Astrocyte of the spinal cord (primary cell): Measurements from ENCODE around the gene PSMD13.
A peak's percentile ranks its signal among the peaks of the same experiment; 100 is the strongest.

Experiments used
- DNase-seq: peaks from one replicate; pipeline ENCODE4 v3.0.0; 2011; ENCODE audit warnings: low read depth, low spot score
- H3K4me3 ChIP-seq: 2 replicates; pipeline ENCODE4 v1.5.1; 2011; ENCODE audit warnings: low read depth, mild to moderate bottlenecking, low read length, moderate library complexity
- in situ Hi-C: cut with HindIII; loops from 2 replicates; pipeline ENCODE4 v1.10.0; 2017; ENCODE audit warnings: low sequenced_read_pairs
- TF ChIP-seq, protein P1 (sequence below): IDR thresholded peaks from 2 replicates; pipeline ENCODE4 v1.5.1; 2012; ENCODE audit warnings: low read depth, mild to moderate bottlenecking, low read length, inconsistent platforms

Gene PSMD13

DNA sequence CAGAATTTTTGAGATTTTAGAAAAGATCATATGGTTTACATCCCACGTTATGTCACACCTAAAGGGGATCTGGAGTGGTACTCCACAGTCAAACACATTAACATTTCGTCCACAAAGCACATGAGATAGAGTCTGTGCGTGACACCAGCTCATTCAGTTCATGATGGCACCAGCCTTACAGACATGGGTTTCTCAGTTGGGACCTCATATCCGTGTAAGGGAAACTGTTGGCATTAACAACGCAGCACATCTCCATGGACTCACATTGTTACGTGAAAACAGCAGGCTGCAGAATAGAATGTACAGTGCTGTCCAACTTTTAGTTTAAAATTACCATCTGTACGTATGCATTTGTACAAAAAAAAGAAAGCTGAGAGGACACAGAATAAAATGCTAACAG is 15.2 kb upstream of the PSMD13 start:
- DNase-seq: no peak

DNA sequence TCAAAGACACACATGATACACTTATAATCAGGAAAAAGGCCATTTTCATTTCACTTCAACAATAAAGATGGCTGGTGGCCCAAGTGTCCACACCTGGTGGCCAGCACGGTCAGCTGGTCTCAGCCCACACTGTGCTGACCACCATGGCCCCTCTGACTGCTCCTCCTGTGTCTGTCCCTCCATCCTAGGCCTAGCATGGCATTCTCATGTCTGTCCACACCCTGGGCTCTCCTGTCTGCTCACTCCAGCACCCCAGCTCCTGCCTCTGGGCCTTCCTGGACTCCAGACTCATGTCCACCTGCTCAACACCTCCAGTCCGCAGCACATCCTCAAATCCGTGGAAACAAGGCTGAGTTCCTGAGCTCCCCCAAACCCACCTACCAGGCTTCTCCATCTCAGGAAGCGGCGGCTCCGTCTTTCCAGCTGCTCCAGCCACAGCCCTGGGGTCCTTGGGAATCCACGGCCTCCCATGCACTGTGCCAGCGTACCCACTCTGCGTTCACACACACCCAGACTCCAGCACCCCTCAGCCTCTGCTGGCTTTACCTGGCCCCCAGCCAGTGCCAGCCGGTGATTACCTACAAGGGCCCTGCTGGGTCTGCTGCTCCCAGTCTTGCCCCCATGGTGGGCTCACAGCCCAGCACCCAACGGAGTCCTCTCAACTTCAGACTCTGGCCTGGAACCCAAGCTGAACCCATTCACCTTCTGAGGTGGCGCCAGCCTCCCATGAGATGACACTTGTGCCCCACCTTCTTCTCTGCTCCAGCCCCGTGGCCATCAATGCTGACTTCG is 14.6 kb upstream of the PSMD13 start:
- DNase-seq: no peak
- H3K4me3 ChIP-seq: no peak overlapping the region
- TF ChIP-seq, protein P1, sequence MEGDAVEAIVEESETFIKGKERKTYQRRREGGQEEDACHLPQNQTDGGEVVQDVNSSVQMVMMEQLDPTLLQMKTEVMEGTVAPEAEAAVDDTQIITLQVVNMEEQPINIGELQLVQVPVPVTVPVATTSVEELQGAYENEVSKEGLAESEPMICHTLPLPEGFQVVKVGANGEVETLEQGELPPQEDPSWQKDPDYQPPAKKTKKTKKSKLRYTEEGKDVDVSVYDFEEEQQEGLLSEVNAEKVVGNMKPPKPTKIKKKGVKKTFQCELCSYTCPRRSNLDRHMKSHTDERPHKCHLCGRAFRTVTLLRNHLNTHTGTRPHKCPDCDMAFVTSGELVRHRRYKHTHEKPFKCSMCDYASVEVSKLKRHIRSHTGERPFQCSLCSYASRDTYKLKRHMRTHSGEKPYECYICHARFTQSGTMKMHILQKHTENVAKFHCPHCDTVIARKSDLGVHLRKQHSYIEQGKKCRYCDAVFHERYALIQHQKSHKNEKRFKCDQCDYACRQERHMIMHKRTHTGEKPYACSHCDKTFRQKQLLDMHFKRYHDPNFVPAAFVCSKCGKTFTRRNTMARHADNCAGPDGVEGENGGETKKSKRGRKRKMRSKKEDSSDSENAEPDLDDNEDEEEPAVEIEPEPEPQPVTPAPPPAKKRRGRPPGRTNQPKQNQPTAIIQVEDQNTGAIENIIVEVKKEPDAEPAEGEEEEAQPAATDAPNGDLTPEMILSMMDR: no peak
- in situ Hi-C loops: no loop called here

More for the DNA sequence above, 15.2 kb upstream of the PSMD13 start:
- in situ Hi-C loops: no loop called here
- TF ChIP-seq, protein P1: no peak
- no peak overlapping the region for H3K4me3 ChIP-seq

DNA sequence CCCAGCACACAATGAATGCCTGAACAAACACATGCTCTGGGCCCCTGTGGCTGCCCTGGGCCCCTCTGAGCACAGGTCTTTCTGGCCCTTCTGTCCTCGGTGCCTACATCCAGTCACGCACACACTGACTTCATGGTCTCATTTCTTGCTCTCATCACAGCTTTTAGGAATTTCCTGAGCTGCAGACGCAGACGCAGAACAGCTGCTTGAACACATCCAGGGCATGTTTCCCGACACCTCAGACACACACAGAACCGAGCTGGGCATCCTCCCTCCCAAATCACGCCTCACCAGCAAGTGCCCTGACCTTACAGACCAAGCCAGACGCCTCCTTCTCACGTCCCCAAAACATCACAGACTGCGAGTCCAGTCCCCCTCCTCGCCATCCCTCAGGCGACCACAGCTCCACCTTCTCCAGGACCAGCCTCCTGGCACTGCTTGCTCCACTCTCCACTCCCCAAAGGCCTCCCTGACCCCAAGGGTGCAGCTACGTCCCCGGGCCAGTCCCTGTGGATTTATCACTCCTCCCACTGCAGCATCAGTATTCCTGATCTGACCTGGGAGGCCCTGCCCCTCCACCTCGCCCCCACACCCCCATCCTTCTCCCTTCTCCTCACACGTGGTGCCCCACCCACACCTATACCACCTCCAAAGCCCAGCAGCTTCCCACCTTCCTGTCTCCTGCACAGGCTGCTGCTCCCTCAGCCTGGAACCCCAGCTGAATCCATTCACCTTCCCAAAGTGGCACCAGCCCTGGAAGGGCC is 13.6 kb upstream of the PSMD13 start:
- in situ Hi-C loops: no loop called here
- no peak for DNase-seq
- H3K4me3 ChIP-seq: no peak overlapping the region
- TF ChIP-seq, protein P1: no peak

DNA sequence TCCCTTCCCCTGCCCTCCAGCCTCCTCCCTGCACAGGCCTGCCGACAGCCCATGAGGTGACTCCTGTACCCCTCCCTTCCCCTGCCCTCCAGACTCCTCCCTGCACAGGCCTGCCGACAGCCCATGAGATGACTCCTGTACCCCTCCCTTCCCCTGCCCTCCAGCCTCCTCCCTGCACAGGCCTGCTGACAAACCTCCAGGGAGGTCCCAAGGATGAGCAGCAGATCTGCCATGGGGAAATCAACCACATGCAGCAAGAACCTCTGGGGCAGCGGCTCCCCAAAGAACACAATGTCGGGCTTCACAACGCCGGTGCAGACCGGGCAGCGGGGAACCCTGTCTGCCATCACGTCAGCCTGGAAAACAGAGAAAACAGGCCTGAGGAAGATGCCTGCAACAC is 12.9 kb upstream of the PSMD13 start:
- DNase-seq: no peak
- in situ Hi-C loops: no loop called here
- TF ChIP-seq, protein P1: no peak
- H3K4me3 ChIP-seq: no peak overlapping the region

DNA sequence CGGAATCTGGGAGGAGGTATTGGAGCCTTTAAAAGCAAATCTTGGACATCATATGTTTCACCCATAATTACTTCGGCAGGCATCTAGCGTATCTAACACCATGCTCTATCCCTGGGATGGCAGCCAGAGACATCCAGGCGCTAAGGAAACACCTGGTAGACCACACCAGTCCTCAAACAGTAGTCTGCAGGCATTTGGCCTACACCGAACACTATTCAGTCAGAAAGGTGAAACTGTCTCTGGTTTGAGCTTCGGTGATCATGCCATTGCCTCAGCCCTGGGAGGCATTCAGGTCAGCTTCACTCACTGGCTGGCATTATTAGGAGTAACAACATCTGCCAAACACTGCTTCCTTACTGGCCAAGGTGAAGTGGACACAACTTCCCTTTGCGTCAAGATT is 12.4 kb upstream of the PSMD13 start:
- DNase-seq: no peak
- in situ Hi-C loops: no loop called here
- TF ChIP-seq, protein P1: no peak
- H3K4me3 ChIP-seq: no peak overlapping the region

DNA sequence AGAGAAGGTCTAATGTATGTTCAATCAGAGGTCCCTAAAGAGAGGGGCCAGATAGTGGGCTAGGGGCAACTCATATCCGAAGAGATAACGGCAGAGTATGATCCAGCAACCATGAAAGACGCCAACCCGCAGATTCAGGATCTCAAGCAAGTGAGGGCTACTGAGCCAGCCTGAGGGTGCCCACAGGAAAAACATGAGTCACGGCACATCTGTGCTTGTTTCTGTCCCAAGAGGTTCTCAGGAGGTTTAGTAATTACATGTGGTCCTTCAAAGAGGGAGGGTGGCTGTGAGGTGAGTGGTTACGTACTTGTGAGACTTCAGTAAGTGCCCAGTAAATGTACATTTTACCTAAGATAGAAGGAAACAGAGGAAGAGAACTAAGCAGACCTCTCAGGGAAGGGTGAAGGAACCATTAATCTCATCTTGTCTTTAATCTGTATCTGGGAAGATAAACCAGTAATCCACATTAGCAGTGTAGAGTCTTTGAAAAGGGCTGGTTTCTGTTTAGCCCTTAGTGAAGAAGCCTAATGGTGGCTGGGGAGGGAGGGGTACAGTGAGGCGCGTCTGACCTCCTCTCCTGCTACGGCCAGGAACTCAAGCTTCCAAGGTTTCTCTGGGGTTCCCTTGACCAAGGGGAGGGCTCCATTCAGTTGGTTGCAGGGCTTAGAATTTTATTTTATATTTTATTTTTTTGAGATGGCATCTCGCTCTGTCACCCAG is 10.9 kb upstream of the PSMD13 start:
- peak; percentile 37 for DNase-seq
- no peak overlapping the region for H3K4me3 ChIP-seq
- in situ Hi-C loops: no loop called here
- TF ChIP-seq, protein P1: no peak
